ENCODE measurements around the gene SUDS3. TPM values are rescaled to one million over a fixed set of nuclear protein-coding genes. Genes with fewer than 3 reads are reported as not detected.

Gene SUDS3
- total RNA-seq, 2 donors from 2014 or later: 46.2 to 48.2 TPM

DNA sequence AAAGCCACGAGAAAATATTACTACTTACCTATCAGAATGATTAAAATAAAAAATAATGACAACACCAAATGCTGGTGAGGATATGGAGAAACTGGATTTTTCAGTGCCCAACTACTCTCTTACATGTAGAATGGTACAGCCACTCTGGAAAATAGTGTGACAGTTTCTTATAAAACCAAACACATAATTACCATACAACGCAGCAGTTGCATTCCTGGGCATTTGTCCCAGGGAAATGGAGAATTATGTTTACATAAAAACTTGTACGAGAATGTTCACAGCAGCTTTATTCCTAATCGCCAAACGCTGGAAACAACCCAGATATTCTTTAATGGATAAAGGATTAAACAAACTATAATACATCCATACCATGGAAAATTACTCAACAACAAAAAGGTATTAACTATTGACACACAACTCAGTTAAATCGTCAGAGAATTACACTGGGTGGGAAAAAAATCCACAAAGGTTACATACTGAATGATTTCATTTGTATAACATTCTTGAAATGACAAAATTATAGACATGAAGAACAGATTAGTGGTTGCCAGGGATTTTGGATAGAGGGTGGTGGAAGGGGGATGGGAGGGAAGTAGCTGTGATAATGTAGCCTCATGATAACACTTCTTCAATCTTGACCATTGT is 39.0 kb upstream of the SUDS3 start:
- TF ChIP-seq, protein P1, sequence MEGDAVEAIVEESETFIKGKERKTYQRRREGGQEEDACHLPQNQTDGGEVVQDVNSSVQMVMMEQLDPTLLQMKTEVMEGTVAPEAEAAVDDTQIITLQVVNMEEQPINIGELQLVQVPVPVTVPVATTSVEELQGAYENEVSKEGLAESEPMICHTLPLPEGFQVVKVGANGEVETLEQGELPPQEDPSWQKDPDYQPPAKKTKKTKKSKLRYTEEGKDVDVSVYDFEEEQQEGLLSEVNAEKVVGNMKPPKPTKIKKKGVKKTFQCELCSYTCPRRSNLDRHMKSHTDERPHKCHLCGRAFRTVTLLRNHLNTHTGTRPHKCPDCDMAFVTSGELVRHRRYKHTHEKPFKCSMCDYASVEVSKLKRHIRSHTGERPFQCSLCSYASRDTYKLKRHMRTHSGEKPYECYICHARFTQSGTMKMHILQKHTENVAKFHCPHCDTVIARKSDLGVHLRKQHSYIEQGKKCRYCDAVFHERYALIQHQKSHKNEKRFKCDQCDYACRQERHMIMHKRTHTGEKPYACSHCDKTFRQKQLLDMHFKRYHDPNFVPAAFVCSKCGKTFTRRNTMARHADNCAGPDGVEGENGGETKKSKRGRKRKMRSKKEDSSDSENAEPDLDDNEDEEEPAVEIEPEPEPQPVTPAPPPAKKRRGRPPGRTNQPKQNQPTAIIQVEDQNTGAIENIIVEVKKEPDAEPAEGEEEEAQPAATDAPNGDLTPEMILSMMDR (IDR thresholded peaks at IDR 0.05): no peak
- Histone ChIP-seq H3K4me3 (no peak overlapping the region), H3K9me3 (no peaks in the 10 kb centered on the region), H3K4me1 (ENCODE audit: control insufficient read depth in 1 of 2, low read depth in 2 of 2) (no peaks in the 10 kb centered on the region), H3K27me3 (replicated peaks; ENCODE audit: insufficient read depth) (no peaks in the 10 kb centered on the region), H3K36me3 (no peaks in the 10 kb centered on the region), H3K27ac (no peak overlapping the region)
- DNase-seq (ENCODE audit: low spot score) (no peak), ATAC-seq (ENCODE audit: insufficient number of reproducible peaks, low FRiP score, low read depth) (no peak)

DNA sequence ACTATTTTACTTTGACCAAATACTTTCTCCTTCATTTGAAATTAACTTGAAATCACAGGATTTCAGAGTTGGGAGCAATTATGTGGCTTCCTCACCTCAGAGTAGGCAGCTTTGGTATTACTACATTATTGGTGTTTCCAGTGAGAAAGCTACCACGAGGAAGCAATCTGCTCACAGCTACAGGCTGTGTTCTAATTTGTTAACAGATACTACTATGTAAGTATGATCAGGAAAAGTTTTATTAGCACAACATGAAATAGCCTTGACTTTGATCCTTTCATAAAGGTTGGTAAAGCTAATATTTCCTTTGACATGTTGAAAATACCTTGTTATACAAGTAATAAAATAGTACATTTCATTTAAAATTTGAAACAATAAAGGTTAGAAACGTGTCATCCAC is 34.3 kb upstream of the SUDS3 start:
- Histone ChIP-seq H3K4me1 (ENCODE audit: control insufficient read depth in 1 of 2, low read depth in 2 of 2) (no peaks in the 10 kb centered on the region), H3K27ac (no peak overlapping the region), H3K36me3 (no peaks in the 10 kb centered on the region), H3K27me3 (replicated peaks; ENCODE audit: insufficient read depth) (no peaks in the 10 kb centered on the region), H3K4me3 (no peak overlapping the region), H3K9me3 (no peaks in the 10 kb centered on the region)
- DNase-seq (ENCODE audit: low spot score) (no peak), ATAC-seq (ENCODE audit: insufficient number of reproducible peaks, low FRiP score, low read depth) (no peak)
- TF ChIP-seq, protein P1 (IDR thresholded peaks at IDR 0.05): no peak

- Histone ChIP-seq H3K4me1 (ENCODE audit: control insufficient read depth in 1 of 2, low read depth in 2 of 2) (no peaks in the 10 kb centered on the region), H3K27me3 (replicated peaks; ENCODE audit: insufficient read depth) (no peaks in the 10 kb centered on the region), H3K27ac (no peak overlapping the region), H3K36me3 (no peaks in the 10 kb centered on the region), H3K4me3 (no peak overlapping the region), H3K9me3 (no peaks in the 10 kb centered on the region)
- ATAC-seq (ENCODE audit: insufficient number of reproducible peaks, low FRiP score, low read depth) (no peak), DNase-seq (ENCODE audit: low spot score) (no peak)
- TF ChIP-seq, protein P1 (IDR thresholded peaks at IDR 0.05): no peak
These were observed 31.5 kb upstream of the SUDS3 start for GRCh38 chr12:118344829-118345228.

- Histone ChIP-seq H3K36me3 (no peaks in the 10 kb centered on the region), H3K9me3 (no peaks in the 10 kb centered on the region), H3K4me3 (no peak overlapping the region), H3K4me1 (ENCODE audit: control insufficient read depth in 1 of 2, low read depth in 2 of 2) (no peaks in the 10 kb centered on the region), H3K27ac (no peak overlapping the region), H3K27me3 (replicated peaks; ENCODE audit: insufficient read depth) (no peaks in the 10 kb centered on the region)
- ATAC-seq (ENCODE audit: insufficient number of reproducible peaks, low FRiP score, low read depth): no peak
- TF ChIP-seq, protein P1 (IDR thresholded peaks at IDR 0.05): no peak
- no peak for DNase-seq (ENCODE audit: low spot score)
These were observed 31.0 kb upstream of the SUDS3 start for GRCh38 chr12:118345355-118345754.

DNA sequence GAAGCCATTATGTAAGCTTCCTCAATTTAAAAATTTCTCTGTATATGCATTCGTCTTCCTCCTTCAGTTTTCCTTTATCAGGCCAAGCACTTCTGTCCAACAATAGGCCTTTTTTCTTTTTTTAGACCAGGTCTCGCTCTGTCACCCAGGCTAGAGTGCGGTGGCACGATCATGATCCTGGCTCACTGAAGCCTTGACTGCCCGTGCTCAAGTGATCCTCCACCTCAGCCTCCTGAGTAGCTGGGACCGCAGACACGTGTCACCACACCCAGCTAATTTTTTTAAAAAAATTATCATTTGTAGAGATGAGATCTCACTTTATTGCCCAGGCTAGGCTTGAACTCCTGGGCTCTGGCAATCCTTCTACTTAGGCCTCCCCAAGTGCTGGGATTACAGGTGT is 29.5 kb upstream of the SUDS3 start:
- no peak for ATAC-seq (ENCODE audit: insufficient number of reproducible peaks, low FRiP score, low read depth)
- no peaks in the 10 kb centered on the region for H3K4me1 ChIP-seq (ENCODE audit: control insufficient read depth in 1 of 2, low read depth in 2 of 2)
- no peak overlapping the region for H3K4me3 ChIP-seq
- H3K27me3 ChIP-seq (replicated peaks; ENCODE audit: insufficient read depth): no peaks in the 10 kb centered on the region
- no peaks in the 10 kb centered on the region for H3K9me3 ChIP-seq
- no peak for DNase-seq (ENCODE audit: low spot score)
- H3K36me3 ChIP-seq: no peaks in the 10 kb centered on the region
- H3K27ac ChIP-seq: no peak overlapping the region
- TF ChIP-seq, protein P1 (IDR thresholded peaks at IDR 0.05): no peak
